MG63 (cell line): Measurements from ENCODE around the gene SLIT3. TPM values are rescaled to one million over a fixed set of nuclear protein-coding genes. Genes with fewer than 3 reads are reported as not detected.

Source experiments
- DNase-seq: peaks from one replicate; pipeline ENCODE4 v3.0.0-alpha.2; 2020
- H3K27me3 ChIP-seq: fragments of 250-450 bp; sonication (Bioruptor Pico); 2 replicates; pipeline ENCODE4 v1.5.1; 2020; ENCODE audit warnings: mild to moderate bottlenecking, moderate library complexity
- H3K36me3 ChIP-seq: fragments of 250-450 bp; sonication (Bioruptor Pico); 2 replicates; pipeline ENCODE4 v1.5.1; 2020; ENCODE audit warnings: mild to moderate bottlenecking, moderate library complexity
- H3K4me3 ChIP-seq: fragments of 250-450 bp; sonication (Bioruptor Pico); 2 replicates; pipeline ENCODE4 v1.5.1; 2020; ENCODE audit warnings: mild to moderate bottlenecking, moderate library complexity
- H3K9me3 ChIP-seq: fragments of 250-450 bp; sonication (Bioruptor Pico); 2 replicates; pipeline ENCODE4 v1.5.1; 2020; ENCODE audit warnings: mild to moderate bottlenecking, moderate library complexity
- total RNA-seq: library from RNA; depleted of rRNA; stranded (reverse); fragments of >200 nt; shearing (Covaris generic); gene quantifications from 2 replicates; pipeline ENCODE4 v1.2.3, GENCODE V29; 2014; ENCODE audit warnings: low replicate concordance

SLIT3 gene
- total RNA-seq, 1 experiment from 2014 or later = 8.0 TPM

- no peaks in the 10 kb centered on the region for H3K9me3 ChIP-seq
- H3K36me3 ChIP-seq = no peaks in the 10 kb centered on the region
- H3K4me3 ChIP-seq = no peak overlapping the region
- no peak for DNase-seq
- H3K27me3 ChIP-seq = no peaks in the 10 kb centered on the region; the same call in 1 of the 2 replicates
These were observed 339.3 kb downstream of the SLIT3 start for GRCh38 chr5:168961681-168962080.

GRCh38 chr5:168960497-168960896 is 340.4 kb downstream of the SLIT3 start:
- Histone ChIP-seq H3K27me3 (no peaks in the 10 kb centered on the region; the same call in 1 of the 2 replicates), H3K9me3 (no peaks in the 10 kb centered on the region), H3K36me3 (no peaks in the 10 kb centered on the region), H3K4me3 (no peak overlapping the region)
- DNase-seq = no peak

- no peaks in the 10 kb centered on the region for H3K36me3 ChIP-seq
- H3K27me3 ChIP-seq = no peaks in the 10 kb centered on the region
- H3K4me3 ChIP-seq = no peak overlapping the region
- no peak for DNase-seq
- no peaks in the 10 kb centered on the region for H3K9me3 ChIP-seq
These were observed 347.6 kb downstream of the SLIT3 start for GRCh38 chr5:168953351-168953750.

GRCh38 chr5:168952196-168952595 is 348.7 kb downstream of the SLIT3 start:
- no peak for DNase-seq
- no peak overlapping the region for H3K4me3 ChIP-seq
- no peaks in the 10 kb centered on the region for H3K27me3 ChIP-seq
- no peaks in the 10 kb centered on the region for H3K9me3 ChIP-seq
- no peaks in the 10 kb centered on the region for H3K36me3 ChIP-seq

GRCh38 chr5:168951769-168952168 is 349.2 kb downstream of the SLIT3 start:
- DNase-seq = no peak
- Histone ChIP-seq H3K27me3 (no peaks in the 10 kb centered on the region), H3K4me3 (no peak overlapping the region), H3K36me3 (no peaks in the 10 kb centered on the region), H3K9me3 (no peaks in the 10 kb centered on the region)

GRCh38 chr5:168951356-168951755 is 349.6 kb downstream of the SLIT3 start:
- DNase-seq = peak; percentile 65
- Histone ChIP-seq H3K27me3 (no peaks in the 10 kb centered on the region), H3K36me3 (no peaks in the 10 kb centered on the region), H3K9me3 (no peaks in the 10 kb centered on the region), H3K4me3 (no peak overlapping the region)

- no peak for DNase-seq
- Histone ChIP-seq H3K36me3 (no peaks in the 10 kb centered on the region), H3K4me3 (no peak overlapping the region)
These were observed 350.5 kb downstream of the SLIT3 start for GRCh38 chr5:168950241-168950951.

GRCh38 chr5:168948746-168949145 is 352.2 kb downstream of the SLIT3 start:
- Histone ChIP-seq H3K4me3 (no peak overlapping the region), H3K27me3 (no peaks in the 10 kb centered on the region), H3K36me3 (no peaks in the 10 kb centered on the region), H3K9me3 (no peaks in the 10 kb centered on the region)
- no peak for DNase-seq

More at GRCh38 chr5:168950241-168950951, 350.5 kb downstream of the SLIT3 start:
- Histone ChIP-seq H3K9me3 (no peaks in the 10 kb centered on the region), H3K27me3 (no peaks in the 10 kb centered on the region)

GRCh38 chr5:168947212-168947868 is 353.6 kb downstream of the SLIT3 start:
- no peaks in the 10 kb centered on the region for H3K27me3 ChIP-seq
- DNase-seq = peak; percentile 64
- no peak overlapping the region for H3K4me3 ChIP-seq
- no peaks in the 10 kb centered on the region for H3K36me3 ChIP-seq
- no peaks in the 10 kb centered on the region for H3K9me3 ChIP-seq

- no peaks in the 10 kb centered on the region for H3K9me3 ChIP-seq
These were observed 354.6 kb downstream of the SLIT3 start for GRCh38 chr5:168946363-168946762.

GRCh38 chr5:168944004-168944403 is 356.9 kb downstream of the SLIT3 start:
- no peak for DNase-seq
- Histone ChIP-seq H3K4me3 (no peak overlapping the region), H3K27me3 (no peaks in the 10 kb centered on the region), H3K36me3 (no peaks in the 10 kb centered on the region), H3K9me3 (no peaks in the 10 kb centered on the region)

More at GRCh38 chr5:168946363-168946762, 354.6 kb downstream of the SLIT3 start:
- no peak for DNase-seq
- H3K36me3 ChIP-seq = no peaks in the 10 kb centered on the region
- H3K27me3 ChIP-seq = no peaks in the 10 kb centered on the region
- no peak overlapping the region for H3K4me3 ChIP-seq

- no peak for DNase-seq
- Histone ChIP-seq H3K36me3 (no peaks in the 10 kb centered on the region), H3K9me3 (no peaks in the 10 kb centered on the region), H3K4me3 (no peak overlapping the region), H3K27me3 (no peaks in the 10 kb centered on the region)
These were observed 357.7 kb downstream of the SLIT3 start for GRCh38 chr5:168943091-168943884.

- Histone ChIP-seq H3K27me3 (no peaks in the 10 kb centered on the region), H3K4me3 (no peak overlapping the region), H3K9me3 (no peaks in the 10 kb centered on the region), H3K36me3 (no peaks in the 10 kb centered on the region)
- peak; percentile 20 for DNase-seq
These were observed 359.0 kb downstream of the SLIT3 start for GRCh38 chr5:168941901-168942300.

- H3K9me3 ChIP-seq = no peaks in the 10 kb centered on the region
- H3K27me3 ChIP-seq = no peaks in the 10 kb centered on the region
- no peak overlapping the region for H3K4me3 ChIP-seq
- H3K36me3 ChIP-seq = no peaks in the 10 kb centered on the region
- DNase-seq = no peak
These were observed 360.2 kb downstream of the SLIT3 start for GRCh38 chr5:168940712-168941111.

GRCh38 chr5:168939887-168940544 is 360.9 kb downstream of the SLIT3 start:
- Histone ChIP-seq H3K27me3 (no peaks in the 10 kb centered on the region), H3K4me3 (no peak overlapping the region), H3K36me3 (no peaks in the 10 kb centered on the region), H3K9me3 (no peaks in the 10 kb centered on the region)
- no peak for DNase-seq

GRCh38 chr5:168939156-168939800 is 361.7 kb downstream of the SLIT3 start:
- DNase-seq = no peak
- no peaks in the 10 kb centered on the region for H3K27me3 ChIP-seq
- no peaks in the 10 kb centered on the region for H3K36me3 ChIP-seq
- H3K4me3 ChIP-seq = no peak overlapping the region
- no peaks in the 10 kb centered on the region for H3K9me3 ChIP-seq
